ENCODE data around the gene S100A12.
"Not testable (repeated sequence)": the region's sequence is repeated elsewhere in the genome, so short reads cannot be mapped to it uniquely, and the experiment has no call there.

Gene S100A12

DNA sequence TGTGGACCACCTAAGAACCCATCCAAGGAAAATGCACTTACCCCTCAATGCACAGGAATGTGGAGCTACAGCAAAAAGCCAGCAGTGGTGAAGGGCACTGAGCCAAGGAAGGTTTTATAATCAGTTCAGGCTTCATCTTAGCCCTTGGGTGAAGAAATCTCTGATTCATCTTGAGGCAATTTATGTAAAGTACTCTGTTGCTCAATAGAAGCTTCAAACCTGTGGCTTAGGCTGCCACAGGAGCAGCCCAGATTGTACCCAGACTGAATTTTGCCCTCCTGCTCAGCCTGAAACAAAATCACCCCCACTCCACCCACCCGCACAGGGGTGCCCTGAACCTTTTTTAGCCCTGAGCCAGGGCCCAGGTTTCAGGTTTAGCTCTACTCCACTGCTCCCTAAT is at the start of gene S100A12:
Gene S100A12 (minus strand): TSS at position 111 of the 400 bp plus-strand sequence. CDS start 1,029 bp downstream, outside the sequence.
- no peak for DNase-seq

DNA sequence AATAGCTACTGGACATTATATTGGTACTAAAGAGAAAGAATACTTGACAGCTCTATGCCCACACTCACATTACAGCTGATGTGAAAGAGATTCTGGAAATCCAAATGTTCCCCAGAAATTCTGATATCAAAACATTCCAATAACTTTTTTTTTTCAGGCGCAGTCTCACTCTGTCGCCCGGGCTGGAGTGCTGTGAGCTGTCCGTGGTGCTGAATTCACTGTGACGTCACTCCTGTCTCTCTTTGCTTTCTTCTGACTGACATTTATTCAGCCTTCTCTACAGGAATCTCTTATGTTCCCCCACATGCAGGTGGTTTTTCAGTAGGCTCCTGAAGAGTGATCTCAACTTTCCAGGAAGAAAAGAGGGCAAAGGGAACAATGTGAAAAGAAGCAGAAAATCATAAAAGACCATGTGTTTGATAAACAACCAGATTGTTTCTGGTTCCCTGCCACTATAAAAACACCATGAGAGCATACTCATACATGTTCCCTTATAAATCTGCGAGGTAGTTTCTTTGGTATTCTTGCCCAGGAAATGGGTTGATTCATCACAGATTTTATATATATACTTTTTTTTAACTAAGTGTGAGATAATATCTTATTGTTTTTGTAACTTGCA is 47.1 kb upstream of the S100A12 start:
- no peak for DNase-seq

DNA sequence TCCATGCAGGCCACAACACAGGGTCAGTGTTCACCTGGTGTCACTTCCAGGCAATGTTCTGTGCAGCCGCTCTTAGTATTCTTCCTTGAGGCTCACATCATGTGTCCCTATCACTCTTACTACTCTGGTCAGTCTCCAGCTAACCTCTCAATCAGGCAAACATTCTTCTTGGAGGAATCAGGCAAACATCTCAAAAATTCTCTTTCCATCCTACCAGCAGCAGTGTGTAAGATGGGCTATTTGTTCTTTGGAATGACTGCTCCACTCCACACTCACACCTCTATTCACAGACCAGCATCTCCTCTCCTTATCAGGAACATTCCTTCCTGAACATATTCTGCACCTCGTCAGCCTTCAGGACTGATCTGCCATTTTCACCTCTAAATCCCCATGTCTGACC is 44.9 kb upstream of the S100A12 start:
- no peak for DNase-seq

DNA sequence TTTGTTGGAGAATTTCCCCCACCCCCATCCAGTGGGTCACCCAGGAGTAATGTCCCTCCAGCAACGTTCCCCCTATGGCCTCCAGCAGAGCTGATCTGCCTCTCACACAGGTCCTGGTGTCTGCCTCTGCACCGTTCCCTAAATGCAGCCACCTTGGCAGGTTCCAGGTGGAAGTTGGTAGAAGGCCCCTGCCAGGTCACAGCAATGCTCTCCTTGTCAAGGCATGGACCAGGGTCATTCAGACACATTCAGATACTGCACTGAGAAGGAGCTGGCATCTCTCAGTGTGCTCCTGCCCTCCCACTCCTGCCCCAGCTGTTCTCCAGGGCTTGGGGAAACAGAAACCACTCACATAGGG is 44.0 kb upstream of the S100A12 start:
- not testable (repeated sequence) for DNase-seq

DNA sequence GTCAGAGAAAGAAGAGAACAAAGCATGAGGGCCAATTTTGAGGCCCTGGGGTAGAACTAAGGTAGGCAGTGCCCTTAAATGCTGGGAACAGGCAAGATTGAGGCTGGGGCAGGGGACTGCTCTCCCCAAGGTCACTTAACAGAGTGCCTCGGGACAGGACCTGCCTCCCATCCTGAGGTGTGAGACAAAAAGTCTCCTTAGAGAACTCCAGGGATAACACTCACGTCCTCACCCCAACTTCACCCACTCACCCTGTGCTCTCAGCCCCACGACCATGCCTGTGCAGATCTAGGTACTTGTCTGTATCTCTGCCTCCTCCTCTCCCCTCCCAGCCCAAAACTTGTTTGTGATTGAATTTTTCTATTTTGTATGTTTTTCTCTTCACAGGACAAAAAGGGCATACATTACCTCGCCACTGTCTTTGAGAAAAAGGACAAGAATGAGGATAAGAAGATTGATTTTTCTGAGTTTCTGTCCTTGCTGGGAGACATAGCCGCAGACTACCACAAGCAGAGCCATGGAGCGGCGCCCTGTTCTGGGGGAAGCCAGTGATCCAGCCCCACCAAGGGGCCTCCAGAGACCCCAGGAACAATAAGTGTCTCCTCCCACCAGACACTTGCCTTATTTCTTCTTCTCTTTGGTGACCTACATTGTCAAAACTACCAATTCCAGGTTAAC is 43.5 kb upstream of the S100A12 start:
- DNase-seq, result not testable (repeated sequence)

DNA sequence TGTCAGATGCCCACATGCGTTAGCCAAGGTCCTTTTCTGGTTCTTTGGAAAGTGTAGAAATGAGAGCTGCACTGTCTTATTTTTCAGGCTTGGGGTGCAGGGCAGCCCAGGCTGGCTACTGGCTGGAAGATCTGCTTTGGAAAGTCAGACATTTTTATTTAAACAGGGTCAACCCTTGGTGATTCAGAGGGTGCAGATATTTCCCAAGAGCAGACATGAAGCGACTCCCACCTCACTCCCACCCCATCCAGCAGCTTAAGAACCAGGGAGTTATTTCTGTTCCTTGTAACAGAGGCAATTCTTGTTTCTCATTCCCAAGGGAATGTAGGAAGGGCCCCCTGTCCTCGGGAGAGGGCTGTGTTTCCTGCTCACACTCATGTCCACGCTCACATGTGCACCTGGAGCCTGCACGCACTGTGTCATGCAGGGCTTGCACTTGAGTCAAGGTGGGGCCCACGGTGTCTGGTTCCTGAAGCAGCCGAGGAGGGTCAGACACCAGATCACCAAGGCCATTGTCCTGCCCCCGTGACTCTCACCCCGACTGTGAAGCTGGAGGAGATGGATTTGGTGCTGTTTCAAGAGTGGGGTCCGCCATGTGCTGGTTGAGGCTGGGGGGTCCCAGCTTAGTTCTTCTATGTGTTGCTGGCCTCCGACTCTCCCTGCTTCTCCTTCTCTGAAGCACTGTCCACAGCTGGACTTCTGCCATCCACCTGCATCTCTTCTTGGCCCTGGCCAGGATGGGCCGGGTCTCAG is 41.9 kb upstream of the S100A12 start:
- DNase-seq, result no peak

DNA sequence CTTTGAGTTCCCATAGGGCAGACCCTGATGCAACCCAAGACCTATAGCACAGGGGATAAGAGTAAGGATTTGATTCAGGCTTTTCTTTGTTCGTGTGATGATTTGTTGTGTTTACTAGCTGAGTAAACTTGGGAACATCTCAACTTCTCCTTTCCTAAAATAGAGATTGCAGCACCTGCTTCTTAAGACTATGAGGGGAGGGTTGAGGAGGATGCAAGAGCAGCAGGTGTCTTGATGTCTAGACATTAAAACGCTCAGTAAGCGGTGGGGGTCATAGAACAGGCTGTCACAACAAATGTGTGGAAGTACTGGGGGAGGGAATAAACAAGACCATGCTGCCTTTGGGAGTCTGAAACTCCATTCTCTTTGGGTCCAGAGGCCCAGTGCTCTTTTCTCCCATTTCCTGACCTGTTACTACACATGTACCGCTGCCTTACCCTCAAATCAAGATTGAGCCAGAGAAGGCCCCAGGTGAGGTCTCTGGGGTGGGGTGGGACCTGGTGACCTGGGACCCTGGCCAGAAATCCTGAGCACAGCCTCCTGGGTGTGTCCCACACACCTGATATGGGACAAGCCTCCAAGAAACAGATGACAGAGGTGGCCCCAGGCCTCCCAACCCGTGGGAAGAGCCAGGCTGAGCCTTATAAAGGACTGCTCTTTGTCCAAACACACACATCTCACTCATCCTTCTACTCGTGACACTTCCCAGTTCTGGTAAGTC is 40.6 kb upstream of the S100A12 start, which contains the start of gene S100A7A:
Gene S100A7A (plus strand): TSS at position 671 of the 721 bp plus-strand sequence. CDS start 1,563 bp downstream, outside the sequence.
- no peak for DNase-seq

DNA sequence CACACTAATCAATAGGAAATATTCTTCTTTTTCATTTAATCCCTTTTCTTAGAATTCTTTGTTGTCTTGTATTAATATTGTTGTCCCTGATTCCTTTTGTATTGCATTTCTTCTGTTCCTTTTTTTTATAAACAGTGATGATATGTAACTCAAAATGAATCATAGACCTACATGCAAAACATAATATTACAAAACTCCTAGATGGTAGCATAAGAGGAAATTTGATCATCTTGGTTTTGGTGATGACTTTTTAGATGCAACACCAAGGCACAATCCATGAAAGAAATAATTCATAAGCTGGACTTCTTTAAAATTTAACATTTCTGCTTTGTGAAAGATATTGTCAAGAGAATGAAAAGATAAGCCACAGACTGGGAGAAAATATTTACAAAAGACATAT is 38.5 kb upstream of the S100A12 start:
- not testable (repeated sequence) for DNase-seq

DNA sequence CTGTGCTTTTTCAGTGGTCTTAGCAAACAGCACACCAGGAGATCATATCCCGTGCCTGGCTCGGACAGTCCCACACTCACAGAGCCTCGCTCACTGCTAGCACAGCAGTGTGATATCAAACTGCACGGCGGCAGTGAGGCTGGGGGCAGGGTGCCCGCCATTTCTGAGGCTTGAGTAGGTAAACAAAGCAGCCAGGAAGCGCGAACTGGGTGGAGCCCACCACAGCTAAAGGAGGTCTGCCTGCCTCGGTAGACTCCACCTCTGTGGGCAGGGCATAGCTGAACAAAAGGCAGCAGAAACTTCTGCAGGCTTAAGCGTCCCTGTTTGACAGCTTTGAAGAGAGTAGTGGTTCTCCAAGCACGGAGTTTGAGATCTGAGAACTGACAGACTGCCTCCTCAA is 31.9 kb upstream of the S100A12 start:
- peak; percentile 21 for DNase-seq

DNA sequence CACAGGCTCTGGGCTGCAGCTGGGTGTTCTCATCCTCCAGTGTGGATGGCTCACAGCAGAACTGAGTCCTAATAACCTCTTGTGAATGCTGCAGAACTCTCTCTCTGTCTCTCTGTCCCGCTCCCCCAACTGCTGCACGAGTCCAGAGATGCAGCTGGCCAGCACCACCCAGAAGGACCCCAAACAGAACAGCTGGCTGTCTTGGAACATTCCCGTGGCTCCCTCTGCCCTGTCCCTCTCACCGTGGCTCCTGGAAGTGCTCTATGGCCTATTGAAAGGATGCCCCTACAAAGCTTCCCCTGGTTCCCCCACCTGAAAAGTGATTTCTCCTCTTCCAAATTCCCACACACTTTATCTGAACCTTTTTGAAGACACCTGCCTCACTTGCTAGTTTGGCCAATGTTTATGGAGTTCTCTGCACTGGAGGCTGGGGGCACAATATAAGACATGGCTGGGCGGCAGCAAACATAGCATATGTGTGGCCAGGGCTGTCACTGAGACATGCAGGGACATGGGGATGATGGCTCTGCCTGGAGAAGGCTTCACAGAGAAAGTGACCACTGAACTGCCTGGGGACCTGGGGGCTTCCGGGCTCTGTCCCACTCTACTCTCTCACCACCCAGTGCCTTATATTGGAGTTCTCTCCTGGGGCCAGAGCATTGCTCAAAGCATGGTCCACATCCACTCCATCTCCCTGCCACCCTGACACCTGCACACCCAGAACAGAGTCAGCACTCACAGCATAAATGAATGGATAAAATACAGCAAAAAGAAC is 30.6 kb upstream of the S100A12 start:
- DNase-seq, result not testable (repeated sequence)

DNA sequence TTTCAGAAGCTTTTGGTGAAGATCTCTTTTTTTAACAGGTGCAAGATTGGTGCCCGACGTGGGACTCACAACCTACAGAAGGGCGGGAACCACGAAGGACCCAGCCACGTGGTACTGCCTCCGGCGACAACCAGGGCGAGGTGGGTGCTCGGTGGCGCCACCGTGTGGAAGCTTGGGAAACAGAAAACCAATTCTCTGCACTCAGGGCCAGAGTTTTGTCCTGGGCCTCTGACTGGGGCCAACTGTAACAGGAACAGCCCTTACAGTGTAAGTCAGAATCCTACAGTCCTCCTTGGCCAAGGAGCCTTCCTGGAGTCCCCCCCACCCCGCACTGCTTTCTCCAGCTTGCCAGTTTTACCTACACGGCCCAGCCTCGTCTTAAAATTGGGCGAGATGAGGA is 29.3 kb upstream of the S100A12 start:
- DNase-seq, result no peak

DNA sequence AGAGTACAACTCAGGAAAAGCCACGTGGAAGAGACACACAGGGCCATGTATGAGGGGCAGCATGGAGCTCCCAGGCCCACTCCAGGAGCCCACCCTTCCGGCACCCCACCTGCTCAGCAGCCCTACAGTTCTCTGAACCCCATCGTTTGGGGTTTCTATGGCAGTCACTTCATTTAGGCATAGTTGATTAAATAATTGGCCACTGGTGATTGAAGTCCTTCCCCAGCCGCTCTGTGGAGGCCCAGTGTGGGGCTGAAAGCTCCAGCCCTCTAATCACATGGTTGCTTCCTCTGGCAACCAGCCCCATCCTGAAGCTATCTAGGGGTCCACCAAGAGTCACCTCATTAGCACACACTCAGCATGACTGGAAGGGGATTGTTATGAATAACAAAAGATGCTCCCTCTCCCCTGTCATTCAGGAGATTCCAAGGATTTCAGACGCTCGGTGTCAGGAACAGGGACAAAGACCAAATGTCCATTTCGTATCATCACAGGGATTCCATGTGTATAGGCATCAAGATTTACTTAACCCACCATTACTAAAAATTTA is 28.7 kb upstream of the S100A12 start:
- DNase-seq, result no peak

DNA sequence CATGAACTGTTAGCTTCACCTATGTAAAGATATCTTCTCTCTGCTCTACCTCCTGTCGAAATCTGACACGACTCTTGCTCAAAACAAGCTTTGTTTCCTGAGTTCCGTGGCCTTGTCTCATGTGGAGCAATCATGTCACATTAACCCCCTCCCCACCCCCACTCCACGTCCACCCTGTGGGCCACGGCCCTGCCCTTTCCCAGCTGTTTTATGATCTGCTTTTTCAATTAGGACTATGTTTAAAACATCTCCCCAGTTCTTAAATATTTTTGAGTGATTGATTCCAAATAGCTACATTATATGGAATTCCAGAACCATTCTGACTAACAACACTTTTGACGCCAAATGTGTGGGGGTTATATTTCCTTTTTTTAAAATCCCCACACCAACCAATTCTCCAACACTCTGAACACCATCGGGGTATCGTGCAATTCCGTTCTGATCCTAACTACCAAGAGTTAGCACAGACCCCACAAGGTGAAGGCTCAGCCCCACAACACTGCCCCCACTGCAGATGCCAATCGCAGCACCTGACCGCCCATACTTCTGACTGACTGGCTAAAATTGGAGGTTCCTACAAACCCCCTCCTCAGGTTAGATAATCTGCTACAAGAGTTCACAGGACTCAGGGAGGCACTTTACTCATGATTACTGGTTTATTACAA is 28.1 kb upstream of the S100A12 start:
- DNase-seq, result no peak

DNA sequence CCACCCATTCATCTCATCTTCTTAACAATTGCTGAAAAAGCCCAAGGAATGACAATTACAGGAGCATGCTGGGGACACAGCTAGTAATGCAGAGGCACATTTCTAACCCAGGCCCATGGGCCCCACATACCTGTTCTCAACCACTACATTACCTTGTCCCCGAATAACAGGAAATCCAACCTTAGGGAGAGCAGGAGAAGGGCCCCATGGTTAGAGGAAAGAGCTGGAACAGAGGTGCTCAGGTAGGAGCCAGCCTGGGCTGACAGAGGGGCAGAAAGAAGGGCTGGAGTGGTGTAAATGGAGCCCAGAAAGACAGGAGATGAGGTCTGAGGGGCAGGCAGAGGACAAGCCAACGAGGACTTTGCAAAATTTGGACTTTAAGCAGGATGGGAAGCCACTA is 26.8 kb upstream of the S100A12 start:
- no peak for DNase-seq

DNA sequence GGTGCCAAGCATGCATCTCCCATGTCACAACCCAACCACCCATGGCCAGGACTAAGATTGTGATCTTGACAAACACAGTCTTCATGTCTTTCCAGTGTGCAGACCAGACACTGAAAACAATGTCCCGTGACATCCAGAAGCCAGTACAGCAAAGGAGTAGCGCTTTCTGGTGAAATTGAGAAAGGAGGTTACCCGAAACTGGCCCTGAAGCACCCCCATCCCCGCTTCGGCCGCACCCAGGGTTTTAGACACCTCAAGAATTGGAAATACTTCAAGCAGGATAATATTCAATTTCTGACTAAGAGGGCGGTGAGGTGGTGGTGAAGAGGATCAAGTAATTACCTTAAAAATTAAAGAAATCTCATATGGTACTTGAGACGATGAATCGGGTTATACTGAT is 26.0 kb upstream of the S100A12 start:
- DNase-seq, result no peak

DNA sequence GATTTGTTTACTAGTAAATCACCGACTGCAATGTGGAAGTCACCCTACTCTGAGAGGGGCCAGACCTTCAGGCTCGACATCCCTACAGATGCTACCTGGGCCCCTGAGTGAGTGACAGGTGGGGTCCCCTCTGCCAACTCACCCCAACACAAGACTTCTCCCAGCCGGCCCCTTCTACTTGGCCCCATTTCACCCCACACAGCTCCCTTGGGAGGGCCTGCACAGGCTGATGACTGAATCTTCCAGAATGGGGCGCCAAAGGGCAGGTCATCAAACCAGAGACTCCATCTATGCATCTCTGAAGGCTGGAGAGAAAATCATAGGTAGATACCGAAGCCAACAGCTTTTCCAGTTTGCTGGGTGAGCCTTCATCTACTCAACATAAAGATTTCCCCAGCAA is 24.8 kb upstream of the S100A12 start:
- DNase-seq, result no peak

DNA sequence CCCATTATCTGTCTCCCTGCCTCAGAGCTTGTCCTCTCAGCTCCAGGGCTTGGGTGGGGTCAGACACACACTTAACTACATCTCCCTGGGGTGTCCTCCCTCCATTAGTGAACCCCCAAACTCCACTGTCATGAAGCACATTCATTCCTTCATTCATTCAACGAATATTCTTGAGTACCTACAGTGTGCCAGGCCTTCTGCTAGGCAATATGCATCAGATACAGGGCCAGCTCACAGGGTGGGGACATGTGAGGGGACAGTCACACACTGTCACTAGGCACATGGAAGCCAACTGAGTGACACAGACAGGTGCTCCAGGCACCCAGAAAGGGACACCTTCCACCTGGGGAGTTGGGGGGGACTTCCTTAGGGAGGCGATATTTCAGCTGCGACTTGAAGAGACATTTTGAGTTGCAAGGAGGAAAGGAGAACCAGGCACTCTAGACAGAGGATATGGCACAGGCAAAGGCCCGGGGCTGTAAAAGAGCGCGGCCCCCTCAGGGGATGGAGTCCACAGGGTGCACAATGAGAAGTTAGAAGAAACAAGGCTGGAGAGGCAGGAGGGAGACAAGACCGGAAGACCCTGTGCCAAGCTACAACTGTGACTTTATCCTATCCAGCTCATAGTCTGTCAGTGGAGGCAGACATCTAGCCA is 24.1 kb upstream of the S100A12 start:
- no peak for DNase-seq

DNA sequence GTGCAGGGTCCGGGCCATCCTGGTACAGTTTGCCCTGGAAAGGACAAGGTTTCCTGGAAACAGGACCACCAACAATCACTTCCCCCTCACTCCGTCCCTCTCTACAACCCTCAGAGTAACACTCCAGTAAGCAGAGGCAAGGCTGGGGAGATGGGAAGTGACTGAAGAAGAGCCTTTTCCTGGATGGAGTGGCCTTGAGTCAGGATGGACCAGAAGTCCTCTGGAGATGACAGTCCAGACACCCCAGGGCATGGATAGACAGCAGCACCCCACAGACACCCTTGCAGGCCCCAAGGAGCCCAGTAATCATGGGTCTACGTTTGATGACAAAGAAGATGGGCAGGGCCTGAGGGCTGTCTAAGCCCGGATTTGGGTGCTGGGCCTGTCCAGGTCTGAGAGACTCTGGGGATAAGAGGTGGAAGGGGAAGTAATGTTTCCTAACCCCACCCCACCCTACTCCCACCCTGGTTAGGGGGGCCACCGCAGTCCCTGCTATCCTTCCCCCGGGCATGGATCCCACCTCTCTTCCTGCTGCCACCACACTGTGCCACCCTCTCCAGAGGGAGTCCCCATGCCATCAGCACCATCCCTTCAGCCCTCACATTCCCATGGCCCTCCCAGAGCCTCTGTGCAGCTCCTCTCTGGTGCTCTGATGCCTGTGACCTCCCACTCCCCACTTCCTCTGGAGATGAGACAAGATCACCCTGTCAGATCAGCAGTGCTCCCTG is 22.7 kb upstream of the S100A12 start:
- DNase-seq, result no peak

DNA sequence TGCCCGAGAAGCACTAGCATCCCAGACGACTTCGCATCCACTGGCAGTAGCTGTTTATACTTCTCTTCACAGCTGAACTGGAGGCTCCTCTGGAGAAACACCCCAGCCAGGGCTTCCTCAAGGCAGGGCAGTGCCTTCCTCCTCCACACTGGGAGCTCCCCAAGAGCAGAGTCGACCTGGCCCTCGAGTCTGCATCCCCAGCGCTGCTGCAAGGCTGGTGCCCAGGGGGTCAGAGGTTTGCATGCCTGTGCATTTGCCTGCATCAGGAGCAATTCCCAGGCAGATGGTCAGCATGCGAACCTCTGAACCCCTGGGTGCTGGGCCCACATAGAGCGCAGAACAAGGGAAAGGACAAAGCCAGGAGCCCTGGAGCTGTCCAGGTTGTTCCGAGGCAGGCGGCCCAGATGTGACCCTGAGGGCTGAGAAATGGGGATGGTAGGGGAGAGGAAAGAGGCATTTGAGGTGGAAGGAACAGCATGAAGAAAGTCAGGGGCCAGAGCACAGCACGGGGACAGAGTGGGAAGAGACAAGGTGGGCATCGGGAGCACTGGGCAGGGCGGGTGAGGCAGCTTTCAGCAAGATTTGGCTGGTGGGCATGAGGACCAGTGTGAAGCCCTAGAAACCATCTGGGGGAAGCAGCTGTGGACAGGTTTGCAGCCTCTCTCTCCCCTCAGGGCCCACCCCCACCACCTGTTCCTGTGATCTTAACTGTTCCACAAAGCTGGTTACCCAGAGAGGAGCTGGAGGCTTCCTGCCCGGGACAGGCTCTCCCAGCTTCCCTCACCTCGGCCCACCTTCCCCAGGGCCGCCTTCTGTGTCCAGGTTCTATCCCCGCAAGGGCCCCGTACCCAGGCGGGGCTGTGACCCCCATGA is 21.9 kb upstream of the S100A12 start:
- DNase-seq, result no peak
